ENCODE data around the gene RHBDL1.

Gene RHBDL1

GRCh38 chr16:708959-709358 lies 33.5 kb downstream of the RHBDL1 start:
- no peak for DNase-seq

GRCh38 chr16:709566-710499 lies 34.4 kb downstream of the RHBDL1 start:
- peak; percentile 78 for DNase-seq

GRCh38 chr16:710500-711075 lies 35.1 kb downstream of the RHBDL1 start:
- no peak for DNase-seq

- no peak for DNase-seq
These were observed 35.6 kb downstream of the RHBDL1 start for GRCh38 chr16:711084-711483.

GRCh38 chr16:711548-712320 lies 36.3 kb downstream of the RHBDL1 start:
- no peak for DNase-seq

- peak; percentile 18 for DNase-seq
These were observed 37.3 kb downstream of the RHBDL1 start for GRCh38 chr16:712740-713250.

- no peak for DNase-seq
These were observed 38.6 kb downstream of the RHBDL1 start for GRCh38 chr16:714079-714478.

- DNase-seq, result no peak
These were observed 39.3 kb downstream of the RHBDL1 start, which contains the start of gene METRN for GRCh38 chr16:714558-715476. Gene METRN, plus strand, starts transcription at chr16:715118. Its CDS starts 172 bp downstream, at chr16:715290.

- no peak for DNase-seq
These were observed 40.2 kb downstream of the RHBDL1 start for GRCh38 chr16:715477-716199.

DNA sequence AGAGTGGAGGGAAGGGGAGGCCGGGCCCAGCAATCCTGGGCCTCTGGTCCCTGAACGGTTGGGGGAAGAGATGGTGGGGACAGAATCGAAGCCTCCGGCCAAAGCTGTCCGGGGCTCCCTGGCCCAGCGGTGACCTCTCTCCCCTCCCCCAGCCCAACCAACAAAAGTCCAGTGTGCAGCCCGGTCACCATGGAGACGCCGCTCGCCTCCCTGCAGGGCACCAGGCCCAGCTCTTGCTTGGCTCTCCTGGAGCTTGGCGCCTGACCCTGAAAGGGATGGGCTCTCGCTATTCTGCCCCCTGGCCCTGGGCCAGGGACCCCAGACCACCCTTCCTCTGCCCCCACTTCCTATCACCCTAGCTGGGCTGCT lies 40.7 kb downstream of the RHBDL1 start:
- no peak for DNase-seq

GRCh38 chr16:716768-717325 lies 41.4 kb downstream of the RHBDL1 start:
- no peak for DNase-seq

- DNase-seq, result peak; percentile 19
These were observed 42.2 kb downstream of the RHBDL1 start for GRCh38 chr16:717450-718245.

DNA sequence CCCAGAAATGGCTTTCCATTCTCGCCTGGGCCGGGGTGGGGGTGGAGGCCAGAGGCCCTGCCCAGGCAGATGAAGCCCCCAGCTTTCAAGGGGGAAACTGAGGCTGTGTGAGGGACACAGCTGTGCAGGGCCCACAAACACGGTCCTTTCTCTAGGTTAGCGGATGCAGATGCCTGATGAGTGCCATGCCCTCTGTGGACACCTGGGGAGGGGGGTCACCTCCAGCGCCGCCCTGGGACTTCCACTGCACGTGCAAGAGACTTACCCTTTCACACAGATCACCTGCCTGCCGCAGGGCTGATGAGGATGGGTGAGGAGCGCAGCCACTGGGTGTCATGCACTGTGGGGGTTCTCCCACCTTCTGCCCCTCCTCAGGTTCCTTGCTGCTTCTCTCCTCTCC lies 42.9 kb downstream of the RHBDL1 start:
- DNase-seq, result no peak

DNA sequence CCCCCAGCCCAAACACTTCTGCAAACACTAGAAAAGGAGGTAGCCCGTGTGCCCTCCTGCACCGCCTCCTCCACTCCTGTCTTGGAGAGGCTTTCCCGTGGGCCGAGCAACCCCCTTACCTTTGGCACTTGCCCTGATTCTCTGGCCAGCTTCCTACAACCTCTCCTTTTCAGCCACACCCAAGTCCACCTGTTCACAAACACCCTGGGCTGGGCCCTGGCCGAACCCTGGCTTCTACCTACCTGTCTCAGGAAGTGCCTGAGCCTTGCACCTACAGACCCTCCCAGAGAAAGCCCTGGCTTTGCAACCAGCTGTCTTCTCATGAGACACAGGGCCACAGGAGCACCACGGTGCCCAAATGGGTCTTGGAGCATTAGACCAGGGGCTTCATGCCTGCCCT lies 43.5 kb downstream of the RHBDL1 start:
- no peak for DNase-seq

GRCh38 chr16:719815-720446 lies 44.5 kb downstream of the RHBDL1 start:
- DNase-seq, result no peak

DNA sequence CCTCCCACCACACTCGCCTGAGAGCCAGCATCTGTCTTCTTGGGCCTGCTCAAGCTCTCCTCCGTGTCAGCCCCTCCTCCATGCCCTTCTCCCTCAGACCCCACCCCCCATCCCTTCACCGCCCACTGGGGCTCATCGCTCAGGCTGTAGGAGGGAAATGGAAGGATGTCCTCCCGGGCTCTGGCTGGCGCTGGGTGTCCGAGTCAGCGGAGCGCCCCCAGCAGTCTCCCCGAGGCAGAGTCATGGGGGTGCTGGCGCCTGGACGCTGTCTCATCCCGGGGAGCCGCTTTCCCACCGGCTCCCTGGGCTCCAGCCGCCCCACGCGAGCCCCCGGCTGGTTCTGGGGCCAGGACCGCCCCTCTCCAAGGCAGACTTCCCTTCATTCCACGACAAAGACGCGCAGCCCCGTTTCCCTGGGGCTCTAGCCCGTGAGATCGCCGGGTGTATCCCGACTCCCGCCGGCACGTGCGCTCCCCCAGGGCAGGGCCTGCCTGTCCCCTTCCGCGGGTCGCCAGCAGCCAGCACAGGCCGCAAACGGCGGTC lies 45.0 kb downstream of the RHBDL1 start:
- peak; percentile 54 for DNase-seq

- DNase-seq, result peak; percentile 31
These were observed 45.7 kb downstream of the RHBDL1 start, which contains the start of gene ANTKMT for GRCh38 chr16:720990-721764. Gene ANTKMT, plus strand, starts transcription at chr16:721146. Its CDS starts 129 bp downstream, at chr16:721275.

- DNase-seq, result no peak
These were observed 46.5 kb downstream of the RHBDL1 start for GRCh38 chr16:721765-722540.
